ENCODE measurements around the gene SH3BP2. TPM values are rescaled to one million over a fixed set of nuclear protein-coding genes. Genes with fewer than 3 reads are reported as not detected.
A peak's percentile ranks its signal among the peaks of the same experiment; 100 is the strongest.

Gene SH3BP2
- total RNA-seq, 2 donors from 2014 or later = 24.3 to 41.3 TPM

- no peak for DNase-seq (ENCODE audit: low spot score)
- WGBS = 56% methylated on average over 23 of the region's 23 CpGs
- no peaks in the 10 kb centered on the region for H3K36me3 ChIP-seq
- H3K27ac ChIP-seq = peak overlapping the region; percentile 79 to 87
- H3K27me3 ChIP-seq (replicated peaks; ENCODE audit: insufficient read depth) = no peaks in the 10 kb centered on the region
- intact Hi-C loops (cut with DNase I) = loop anchor here (5.0 to 10.0 kb wide), 2 partner anchors 218 to 510 kb away; partner anchors contain the start of genes FAM193A, HAUS3 and POLN
- H3K4me3 ChIP-seq = peak overlapping the region; percentile 73 to 87
- TF ChIP-seq CTCF (IDR thresholded peaks at IDR 0.05) (no peak), POLR2AphosphoS5 (IDR thresholded peaks at IDR 0.05) (no peak), POLR2A (IDR thresholded peaks at IDR 0.05) (no peak)
- H3K9me3 ChIP-seq = no peaks in the 10 kb centered on the region
- peaks cover 3% of the 10 kb centered on the region for H3K4me1 ChIP-seq (replicated peaks)
Measured at GRCh38 chr4:2754848-2755819, 37.8 kb upstream of the SH3BP2 start.

- intact Hi-C loops (cut with DNase I) = loop anchor here (5.0 to 10.0 kb wide), 2 partner anchors 219 to 511 kb away; partner anchors contain the start of genes FAM193A, HAUS3 and POLN
- DNase-seq (ENCODE audit: low spot score) = peak; percentile 83
- WGBS = under 1% methylated on average over 58 of the region's 96 CpGs
- Histone ChIP-seq H3K9me3 (no peaks in the 10 kb centered on the region), H3K4me1 (replicated peaks) (peaks cover 3% of the 10 kb centered on the region), H3K27ac (peak within 1 kb of the TSS; percentile 79 to 87), H3K27me3 (replicated peaks; ENCODE audit: insufficient read depth) (no peaks in the 10 kb centered on the region), H3K36me3 (no peaks in the 10 kb centered on the region), H3K4me3 (peak within 1 kb of the TSS; percentile 73 to 87)
- peak; percentile 70 for TF ChIP-seq POLR2A (IDR thresholded peaks at IDR 0.05)
- TF ChIP-seq POLR2AphosphoS5 (IDR thresholded peaks at IDR 0.05) = peak; percentile 15
- TF ChIP-seq CTCF (IDR thresholded peaks at IDR 0.05) = peak in 3 of 4 experiments; percentile 30 to 58 (median 56)
Measured at GRCh38 chr4:2755821-2756690, 36.8 kb upstream of the SH3BP2 start, which contains the start of gene TNIP2. Gene TNIP2, minus strand, starts transcription at chr4:2756336. Its CDS starts 47 bp downstream, at chr4:2756289.

- H3K27ac ChIP-seq = peak overlapping the region; percentile 66 to 67
- 71% methylated on average over 25 of the region's 25 CpGs for WGBS
- H3K27me3 ChIP-seq (replicated peaks; ENCODE audit: insufficient read depth) = no peaks in the 10 kb centered on the region
- peaks cover 3% of the 10 kb centered on the region for H3K4me1 ChIP-seq (replicated peaks)
- H3K4me3 ChIP-seq = peak overlapping the region; percentile 14 to 87
- H3K9me3 ChIP-seq = no peaks in the 10 kb centered on the region
- H3K36me3 ChIP-seq = no peaks in the 10 kb centered on the region
- intact Hi-C loops (cut with DNase I) = loop anchor here (5.0 to 10.0 kb wide), 2 partner anchors 220 to 512 kb away; partner anchors contain the start of genes FAM193A, HAUS3 and POLN
- no peak for DNase-seq (ENCODE audit: low spot score)
- TF ChIP-seq CTCF (IDR thresholded peaks at IDR 0.05) = no peak
- no peak for TF ChIP-seq POLR2AphosphoS5 (IDR thresholded peaks at IDR 0.05)
- TF ChIP-seq POLR2A (IDR thresholded peaks at IDR 0.05) = no peak
Measured at GRCh38 chr4:2756691-2757350, 36.1 kb upstream of the SH3BP2 start.

- no peak for DNase-seq (ENCODE audit: low spot score)
- Histone ChIP-seq H3K4me3 (no peak overlapping the region), H3K4me1 (replicated peaks) (peaks cover 3% of the 10 kb centered on the region), H3K9me3 (no peaks in the 10 kb centered on the region), H3K27ac (no peak overlapping the region), H3K36me3 (no peaks in the 10 kb centered on the region), H3K27me3 (replicated peaks; ENCODE audit: insufficient read depth) (no peaks in the 10 kb centered on the region)
- intact Hi-C loops (cut with DNase I) = loop anchor here (5.0 to 10.0 kb wide), 2 partner anchors 220 to 513 kb away; partner anchors contain the start of genes FAM193A, HAUS3 and POLN
- 89% methylated on average over 3 of the region's 3 CpGs for WGBS
- TF ChIP-seq POLR2AphosphoS5 (IDR thresholded peaks at IDR 0.05) (no peak), POLR2A (IDR thresholded peaks at IDR 0.05) (no peak), CTCF (IDR thresholded peaks at IDR 0.05) (no peak)
Measured at GRCh38 chr4:2757426-2757825, 35.5 kb upstream of the SH3BP2 start.

Data from prostate gland (tissue), 2 donors.